Testis (tissue), 2 donors: ENCODE measurements around the gene PAX8.

Source experiments
- CTCF ChIP-seq, 3 experiments: fragments of 450-650 bp in 2 of 3; fragments of 200-600 bp in 1 of 3; sonication (generic) in 1 of 3; IDR thresholded peaks; one replicate each; pipeline ENCODE4 v1.5.1; 2016 to 2019; ENCODE audit warnings: antibody characterized with exemption in 3 of 3, mild to moderate bottlenecking in 2 of 3, moderate library complexity in 1 of 3
- POLR2A ChIP-seq: fragments of 450-650 bp; IDR thresholded peaks from one replicate; pipeline ENCODE4 v1.6.1; 2017; ENCODE audit warnings: antibody characterized with exemption, mild to moderate bottlenecking, moderate library complexity

- TF ChIP-seq CTCF (IDR thresholded peaks at IDR 0.05) = no peak
- no peak for TF ChIP-seq POLR2A
Observed at GRCh38 chr2:113187771-113188170, 91.0 kb downstream of the PAX8 start.
